ENCODE data around the gene PDE11A. TPM values are rescaled to one million over a fixed set of nuclear protein-coding genes. Genes with fewer than 3 reads are reported as not detected.

PDE11A gene
- total and polyA plus RNA-seq, 2 of the 13 experiments (the other 11 are each of a cell fraction or from before 2014, with no cell fraction given), result 1.2 to 1.7 TPM

DNA sequence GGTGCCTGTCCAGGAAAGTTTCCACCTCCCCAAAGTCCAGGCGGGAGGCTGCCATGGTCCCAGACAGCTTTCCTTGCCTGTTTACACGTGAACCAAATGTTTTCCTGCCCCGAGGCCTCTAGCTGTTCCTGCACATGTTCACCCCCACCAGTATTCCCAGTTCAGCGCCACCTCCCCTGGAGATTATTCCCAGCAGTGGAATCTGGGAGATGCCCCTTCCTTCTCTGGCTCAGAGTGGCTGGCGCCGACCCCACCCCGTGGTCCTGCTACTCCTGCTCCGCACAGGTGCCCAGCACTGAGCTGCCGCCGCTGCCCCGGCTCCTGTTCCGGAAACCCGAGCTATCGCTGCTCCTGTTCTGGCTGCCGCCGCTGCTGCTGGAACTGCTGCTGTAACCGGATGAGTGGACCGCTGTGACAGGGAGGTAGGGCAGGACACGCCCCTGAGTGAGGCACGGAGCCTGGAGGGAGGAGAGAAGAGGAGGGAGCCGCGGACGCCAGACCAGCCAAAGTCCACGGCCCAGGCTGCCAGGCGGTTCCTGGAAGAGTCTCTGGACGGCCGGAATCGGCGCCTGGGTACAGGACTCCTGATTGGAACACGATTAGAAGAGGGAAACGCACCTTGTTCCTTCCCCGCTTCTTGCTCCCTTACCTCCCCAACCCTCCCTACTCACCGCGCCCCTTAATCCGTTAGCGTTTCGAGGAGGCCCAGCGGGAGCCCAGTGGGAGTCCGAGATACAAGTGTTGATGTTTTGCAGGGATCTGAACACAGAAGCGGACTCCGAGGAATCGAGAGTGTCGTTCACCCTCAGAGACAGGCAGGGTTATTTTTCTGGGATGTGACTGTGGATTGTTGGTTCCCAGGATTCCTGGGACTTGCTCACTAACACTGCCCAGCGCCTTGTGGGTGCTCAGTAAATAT lies at the start of gene PDE11A (continued):
- TF ChIP-seq ZKSCAN1 (IDR thresholded peaks at IDR 0.05; ENCODE audit: low read length) (no peak; the same call in 1 of the 2 replicates), ZNF180 (CRISPR knock-in tag; IDR thresholded peaks at IDR 0.05; ENCODE audit: borderline replicate concordance, low read depth) (no peak), HMG20B (CRISPR knock-in tag; conservative IDR thresholded peaks at IDR 0.05) (peak; percentile 32; the same call in 1 of the 2 replicates), ZNF101 (CRISPR knock-in tag; IDR thresholded peaks at IDR 0.05; ENCODE audit: borderline replicate concordance, low read depth) (peak; percentile 94), RBFOX2 (IDR thresholded peaks at IDR 0.05; ENCODE audit: low read depth, low read length) (peak; percentile 89), ZNF362 (CRISPR knock-in tag; IDR thresholded peaks at IDR 0.05; ENCODE audit: borderline replicate concordance) (0 out of 2 replicates have a peak, but pooled peaks have one; percentile 21), KLF11 (CRISPR knock-in tag; IDR thresholded peaks at IDR 0.05) (no peak), ESRRA (CRISPR knock-in tag; IDR thresholded peaks at IDR 0.05; ENCODE audit: low read depth) (no peak; the same call in 1 of the 2 replicates), KDM5A (IDR thresholded peaks at IDR 0.05; ENCODE audit: borderline replicate concordance, low read length) (no peak), ZNF12 (CRISPR knock-in tag; IDR thresholded peaks at IDR 0.05) (peak; percentile 89), ZNF766 (CRISPR knock-in tag; IDR thresholded peaks at IDR 0.05; ENCODE audit: borderline replicate concordance) (peak; percentile 58; the same call in 1 of the 2 replicates)
- TF ChIP-seq, protein P1, sequence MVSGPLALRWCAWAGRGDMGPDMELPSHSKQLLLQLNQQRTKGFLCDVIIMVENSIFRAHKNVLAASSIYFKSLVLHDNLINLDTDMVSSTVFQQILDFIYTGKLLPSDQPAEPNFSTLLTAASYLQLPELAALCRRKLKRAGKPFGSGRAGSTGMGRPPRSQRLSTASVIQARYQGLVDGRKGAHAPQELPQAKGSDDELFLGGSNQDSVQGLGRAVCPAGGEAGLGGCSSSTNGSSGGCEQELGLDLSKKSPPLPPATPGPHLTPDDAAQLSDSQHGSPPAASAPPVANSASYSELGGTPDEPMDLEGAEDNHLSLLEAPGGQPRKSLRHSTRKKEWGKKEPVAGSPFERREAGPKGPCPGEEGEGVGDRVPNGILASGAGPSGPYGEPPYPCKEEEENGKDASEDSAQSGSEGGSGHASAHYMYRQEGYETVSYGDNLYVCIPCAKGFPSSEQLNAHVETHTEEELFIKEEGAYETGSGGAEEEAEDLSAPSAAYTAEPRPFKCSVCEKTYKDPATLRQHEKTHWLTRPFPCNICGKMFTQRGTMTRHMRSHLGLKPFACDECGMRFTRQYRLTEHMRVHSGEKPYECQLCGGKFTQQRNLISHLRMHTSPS (CRISPR knock-in tag; IDR thresholded peaks at IDR 0.05; ENCODE audit: low read depth), result peak; percentile 65; the same call in 1 of the 2 replicates
- TF ChIP-seq, protein P2, sequence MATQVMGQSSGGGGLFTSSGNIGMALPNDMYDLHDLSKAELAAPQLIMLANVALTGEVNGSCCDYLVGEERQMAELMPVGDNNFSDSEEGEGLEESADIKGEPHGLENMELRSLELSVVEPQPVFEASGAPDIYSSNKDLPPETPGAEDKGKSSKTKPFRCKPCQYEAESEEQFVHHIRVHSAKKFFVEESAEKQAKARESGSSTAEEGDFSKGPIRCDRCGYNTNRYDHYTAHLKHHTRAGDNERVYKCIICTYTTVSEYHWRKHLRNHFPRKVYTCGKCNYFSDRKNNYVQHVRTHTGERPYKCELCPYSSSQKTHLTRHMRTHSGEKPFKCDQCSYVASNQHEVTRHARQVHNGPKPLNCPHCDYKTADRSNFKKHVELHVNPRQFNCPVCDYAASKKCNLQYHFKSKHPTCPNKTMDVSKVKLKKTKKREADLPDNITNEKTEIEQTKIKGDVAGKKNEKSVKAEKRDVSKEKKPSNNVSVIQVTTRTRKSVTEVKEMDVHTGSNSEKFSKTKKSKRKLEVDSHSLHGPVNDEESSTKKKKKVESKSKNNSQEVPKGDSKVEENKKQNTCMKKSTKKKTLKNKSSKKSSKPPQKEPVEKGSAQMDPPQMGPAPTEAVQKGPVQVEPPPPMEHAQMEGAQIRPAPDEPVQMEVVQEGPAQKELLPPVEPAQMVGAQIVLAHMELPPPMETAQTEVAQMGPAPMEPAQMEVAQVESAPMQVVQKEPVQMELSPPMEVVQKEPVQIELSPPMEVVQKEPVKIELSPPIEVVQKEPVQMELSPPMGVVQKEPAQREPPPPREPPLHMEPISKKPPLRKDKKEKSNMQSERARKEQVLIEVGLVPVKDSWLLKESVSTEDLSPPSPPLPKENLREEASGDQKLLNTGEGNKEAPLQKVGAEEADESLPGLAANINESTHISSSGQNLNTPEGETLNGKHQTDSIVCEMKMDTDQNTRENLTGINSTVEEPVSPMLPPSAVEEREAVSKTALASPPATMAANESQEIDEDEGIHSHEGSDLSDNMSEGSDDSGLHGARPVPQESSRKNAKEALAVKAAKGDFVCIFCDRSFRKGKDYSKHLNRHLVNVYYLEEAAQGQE (IDR thresholded peaks at IDR 0.05; ENCODE audit: borderline replicate concordance in 1 of 2, low read depth in 1 of 2, low read length in 2 of 2), result peak in 1 of 2 experiments; percentile 44; a peak in 2 of 4 replicates
